ENCODE data around the gene SRC. TPM values are rescaled to one million over a fixed set of nuclear protein-coding genes. Genes with fewer than 3 reads are reported as not detected.

SRC gene
- total RNA-seq, 3 donors from 2014 or later: 111 to 155 (median 132) TPM

DNA sequence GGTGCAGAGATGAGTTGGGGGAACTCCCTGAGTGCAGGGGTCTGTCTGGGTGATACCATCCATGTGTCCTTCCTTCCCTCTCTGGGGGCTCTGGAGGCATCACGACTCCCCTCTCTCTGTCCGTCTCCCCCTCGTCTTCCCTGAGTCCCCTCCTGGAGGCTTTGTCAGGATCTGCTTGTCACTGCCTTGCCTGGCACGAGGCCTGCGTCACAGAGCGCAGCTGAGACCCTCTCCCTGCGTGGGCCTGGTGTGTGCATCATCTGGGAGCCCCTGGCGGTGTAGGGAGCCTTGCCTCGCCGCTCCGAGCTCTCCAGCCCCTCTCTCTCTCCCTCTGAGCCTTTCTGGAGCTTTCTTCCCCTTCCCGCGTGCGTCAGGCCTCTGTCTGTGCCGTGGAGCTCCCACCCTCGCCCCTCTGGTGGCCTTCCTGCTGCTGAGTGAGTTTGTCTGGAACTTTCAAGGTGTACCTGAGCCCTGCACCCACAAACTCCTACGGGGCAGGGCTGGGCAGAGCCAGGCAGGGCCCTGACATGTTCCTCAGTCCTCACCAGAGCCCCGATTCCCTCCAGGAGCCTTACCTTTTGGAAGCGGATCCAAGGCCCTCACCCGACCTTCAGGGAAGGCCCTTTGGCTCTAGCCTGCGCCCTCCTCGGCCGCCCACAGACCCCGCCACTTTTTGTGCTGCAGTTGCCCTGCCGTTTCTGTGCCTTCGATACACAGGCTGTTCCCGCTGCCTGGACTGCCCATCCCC lies 70.3 kb downstream of the SRC start:
- peak in 1 of 3 donors; percentile 41 for DNase-seq
- no peaks in the 10 kb centered on the region for H3K9me3 ChIP-seq
- H3K4me3 ChIP-seq: no peak overlapping the region
- no peak for ATAC-seq
- TF ChIP-seq, protein P1, sequence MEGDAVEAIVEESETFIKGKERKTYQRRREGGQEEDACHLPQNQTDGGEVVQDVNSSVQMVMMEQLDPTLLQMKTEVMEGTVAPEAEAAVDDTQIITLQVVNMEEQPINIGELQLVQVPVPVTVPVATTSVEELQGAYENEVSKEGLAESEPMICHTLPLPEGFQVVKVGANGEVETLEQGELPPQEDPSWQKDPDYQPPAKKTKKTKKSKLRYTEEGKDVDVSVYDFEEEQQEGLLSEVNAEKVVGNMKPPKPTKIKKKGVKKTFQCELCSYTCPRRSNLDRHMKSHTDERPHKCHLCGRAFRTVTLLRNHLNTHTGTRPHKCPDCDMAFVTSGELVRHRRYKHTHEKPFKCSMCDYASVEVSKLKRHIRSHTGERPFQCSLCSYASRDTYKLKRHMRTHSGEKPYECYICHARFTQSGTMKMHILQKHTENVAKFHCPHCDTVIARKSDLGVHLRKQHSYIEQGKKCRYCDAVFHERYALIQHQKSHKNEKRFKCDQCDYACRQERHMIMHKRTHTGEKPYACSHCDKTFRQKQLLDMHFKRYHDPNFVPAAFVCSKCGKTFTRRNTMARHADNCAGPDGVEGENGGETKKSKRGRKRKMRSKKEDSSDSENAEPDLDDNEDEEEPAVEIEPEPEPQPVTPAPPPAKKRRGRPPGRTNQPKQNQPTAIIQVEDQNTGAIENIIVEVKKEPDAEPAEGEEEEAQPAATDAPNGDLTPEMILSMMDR (IDR thresholded peaks at IDR 0.05): no peak
- no peaks in the 10 kb centered on the region for H3K36me3 ChIP-seq (ENCODE audit: low read depth)
- intact Hi-C loops (cut with DNase I, micrococcal nuclease): no loop called here
- H3K4me1 ChIP-seq (ENCODE audit: low read depth): peaks cover 7% of the 10 kb centered on the region

DNA sequence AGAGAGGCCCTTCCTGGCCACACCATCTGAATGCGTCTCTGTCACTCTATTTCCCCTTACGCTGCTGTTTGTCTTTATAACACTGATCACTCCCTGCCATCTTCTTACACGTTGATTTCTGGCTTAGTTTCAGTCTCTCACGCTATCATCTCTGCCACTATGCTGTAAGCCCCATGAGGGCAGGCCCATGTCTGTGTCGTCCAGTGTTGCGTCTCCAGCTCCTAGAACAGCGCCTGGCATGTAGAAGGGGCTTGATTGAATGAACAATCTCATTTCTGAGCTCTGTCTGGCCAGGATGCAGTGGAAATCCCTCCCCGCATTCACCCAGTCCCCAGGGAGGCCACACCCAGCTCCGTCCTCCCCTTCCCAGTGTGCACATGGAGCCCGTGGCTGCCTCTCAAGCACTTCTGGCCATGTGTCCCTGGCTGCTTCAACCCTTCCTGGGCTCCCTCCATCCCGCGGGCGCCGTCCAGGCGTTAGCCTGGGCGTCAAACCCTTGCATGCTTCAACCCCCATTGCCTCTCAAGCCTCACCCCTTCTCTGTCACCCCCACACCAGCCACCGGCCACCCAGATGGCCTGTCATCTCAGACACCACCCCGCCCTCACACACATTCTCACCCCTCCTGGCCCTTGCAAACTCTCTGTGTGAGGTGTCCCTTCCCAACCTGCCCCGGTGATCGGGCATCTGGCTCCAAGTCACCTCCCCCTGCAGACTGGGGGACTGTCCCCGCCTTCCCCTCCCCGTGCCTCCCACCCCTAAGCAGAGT lies 71.1 kb downstream of the SRC start:
- no peak overlapping the region for H3K4me3 ChIP-seq
- TF ChIP-seq, protein P1 (IDR thresholded peaks at IDR 0.05): no peak
- H3K36me3 ChIP-seq (ENCODE audit: low read depth): no peaks in the 10 kb centered on the region
- intact Hi-C loops (cut with DNase I, micrococcal nuclease): no loop called here
- H3K4me1 ChIP-seq (ENCODE audit: low read depth): peaks cover 4% of the 10 kb centered on the region
- no peak for ATAC-seq
- peak in 1 of 3 donors; percentile 38 for DNase-seq
- no peaks in the 10 kb centered on the region for H3K9me3 ChIP-seq

DNA sequence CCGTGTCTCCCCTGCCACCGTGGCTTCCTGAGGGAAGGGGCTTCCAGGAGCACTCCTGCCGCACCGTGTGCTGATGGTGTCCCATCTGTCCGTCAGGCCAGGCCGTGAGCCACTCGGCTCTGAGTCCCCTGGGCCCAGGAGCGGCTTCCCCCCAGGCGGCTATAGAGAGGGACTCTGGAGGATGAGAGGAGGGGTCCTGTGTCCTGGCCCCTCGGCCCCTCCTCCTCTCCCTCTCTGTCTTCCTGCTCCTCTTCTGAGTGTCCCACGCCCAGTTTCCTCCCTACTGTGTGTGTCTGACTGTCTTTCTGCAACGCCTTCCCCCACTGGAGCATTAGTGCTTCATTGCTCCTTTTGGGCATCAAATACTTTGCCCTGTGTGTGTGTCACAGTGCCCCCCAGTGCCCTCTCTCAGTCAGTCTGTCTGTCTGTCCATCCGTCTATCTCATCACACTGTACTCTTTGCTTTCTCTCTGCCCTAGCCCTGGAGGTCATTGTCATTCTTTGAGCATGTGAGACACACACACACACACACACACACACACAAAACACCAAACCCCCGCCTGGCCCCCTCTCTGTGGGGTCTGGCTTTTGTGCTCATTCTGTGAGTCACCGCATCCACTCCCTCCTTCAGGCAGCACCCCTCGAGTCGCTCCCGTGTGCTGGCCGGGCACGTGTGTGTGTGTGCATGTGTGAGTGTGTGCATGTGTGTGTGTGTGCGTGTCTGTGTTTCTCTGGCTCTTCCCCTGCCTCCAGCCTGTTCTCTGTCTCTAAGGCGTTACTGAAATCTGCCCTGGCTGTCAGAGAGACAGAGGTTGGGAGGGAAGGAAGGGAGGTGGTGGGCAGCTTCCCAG lies 71.9 kb downstream of the SRC start:
- DNase-seq: peak in 1 of 3 donors; percentile 7
- Histone ChIP-seq H3K9me3 (no peaks in the 10 kb centered on the region), H3K4me1 (ENCODE audit: low read depth) (no peaks in the 10 kb centered on the region), H3K4me3 (no peak overlapping the region), H3K36me3 (ENCODE audit: low read depth) (no peaks in the 10 kb centered on the region)
- intact Hi-C loops (cut with DNase I, micrococcal nuclease): no loop called here
- no peak for ATAC-seq
- TF ChIP-seq, protein P1 (IDR thresholded peaks at IDR 0.05): no peak

DNA sequence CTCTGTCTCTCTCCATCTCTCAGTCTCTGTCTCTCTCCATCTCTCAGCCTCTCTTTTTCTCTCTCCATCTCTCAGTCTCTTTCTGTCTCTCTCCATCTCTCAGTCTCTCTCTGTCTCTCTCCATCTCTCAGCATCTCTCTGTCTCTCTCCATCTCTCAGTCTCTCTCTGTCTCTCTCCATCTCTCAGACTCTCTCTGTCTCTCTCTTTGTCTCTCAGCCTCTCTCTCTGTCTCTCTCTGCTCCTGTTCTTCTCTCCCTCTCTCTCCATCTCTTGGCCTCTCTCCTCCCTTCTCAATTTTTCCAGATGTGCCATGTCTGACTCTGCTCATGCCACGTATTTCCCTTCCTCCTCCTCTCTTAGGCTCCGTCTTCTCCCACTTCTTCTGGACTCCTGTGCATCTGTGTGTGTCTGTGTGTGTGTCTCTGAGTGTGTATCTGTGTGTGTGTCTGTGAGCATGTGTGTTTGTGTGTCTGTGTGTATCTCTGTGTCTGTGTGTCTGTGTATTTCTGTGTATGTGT lies 72.7 kb downstream of the SRC start:
- no peak for ATAC-seq
- TF ChIP-seq, protein P1 (IDR thresholded peaks at IDR 0.05): no peak
- Histone ChIP-seq H3K4me3 (no peak overlapping the region), H3K9me3 (no peaks in the 10 kb centered on the region), H3K36me3 (ENCODE audit: low read depth) (no peaks in the 10 kb centered on the region), H3K4me1 (ENCODE audit: low read depth) (no peaks in the 10 kb centered on the region)
- no peak for DNase-seq
- intact Hi-C loops (cut with DNase I, micrococcal nuclease): no loop called here

DNA sequence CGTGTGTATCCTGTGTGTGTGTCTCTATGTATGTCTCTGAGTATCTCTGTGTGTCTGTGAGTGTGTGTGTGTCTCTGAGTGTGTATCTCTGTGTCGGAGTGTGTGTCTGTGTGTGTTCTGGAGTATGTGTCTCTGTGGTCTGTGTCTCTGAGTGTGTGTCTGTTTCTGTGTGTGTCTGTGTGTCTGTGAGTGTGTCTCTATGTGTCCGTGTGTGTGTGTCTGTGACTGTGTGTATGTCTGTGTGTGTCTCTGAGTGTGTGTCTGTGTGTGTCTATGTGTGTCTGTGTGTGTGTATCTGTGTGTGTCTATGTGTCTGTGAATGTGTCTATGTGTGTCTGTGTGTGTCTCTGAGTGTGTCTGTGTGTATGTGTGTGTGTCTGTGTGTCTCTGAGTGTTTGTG lies 73.4 kb downstream of the SRC start:
- intact Hi-C loops (cut with DNase I, micrococcal nuclease): no loop called here
- TF ChIP-seq, protein P1 (IDR thresholded peaks at IDR 0.05): no peak
- no peak for ATAC-seq

More for the DNA sequence above, 73.4 kb downstream of the SRC start:
- no peak for DNase-seq
- no peaks in the 10 kb centered on the region for H3K36me3 ChIP-seq (ENCODE audit: low read depth)
- H3K9me3 ChIP-seq: no peaks in the 10 kb centered on the region
- no peak overlapping the region for H3K4me3 ChIP-seq
- H3K4me1 ChIP-seq (ENCODE audit: low read depth): no peaks in the 10 kb centered on the region

Data from mucosa of descending colon (tissue), 3 donors.